SKM-1 treated with dmso at 0.1 percent for 144 hours (cell line): ENCODE results near the gene FBXL12.
"Not testable (repeated sequence)": the region's sequence is repeated elsewhere in the genome, so short reads cannot be mapped to it uniquely, and the experiment has no call there.

Experiments used
- DNase-seq: peaks from one replicate; lab custom pipeline; 2025; ENCODE audit not compliant: unreplicated experiment; lab: John Stamatoyannopoulos, UW

Gene FBXL12

GRCh38 chr19:9793071-9793591 is 25.7 kb downstream of the FBXL12 start:
- DNase-seq = peak; percentile 33

GRCh38 chr19:9792206-9793070 is 26.4 kb downstream of the FBXL12 start:
- DNase-seq = peak; percentile 88

GRCh38 chr19:9791552-9792205 is 27.2 kb downstream of the FBXL12 start:
- DNase-seq = peak; percentile 83

- DNase-seq = not testable (repeated sequence)
Observed at GRCh38 chr19:9791073-9791367, 27.9 kb downstream of the FBXL12 start.

- DNase-seq = not testable (repeated sequence)
Observed at GRCh38 chr19:9789579-9789978, 29.3 kb downstream of the FBXL12 start.

GRCh38 chr19:9789066-9789465 is 29.8 kb downstream of the FBXL12 start:
- no peak for DNase-seq

- not testable (repeated sequence) for DNase-seq
Observed at GRCh38 chr19:9788604-9789003, 30.3 kb downstream of the FBXL12 start.

- no peak for DNase-seq
Observed at GRCh38 chr19:9786819-9787218, 32.1 kb downstream of the FBXL12 start.

GRCh38 chr19:9786342-9786741 is 32.5 kb downstream of the FBXL12 start:
- no peak for DNase-seq

GRCh38 chr19:9785367-9786331 is 33.2 kb downstream of the FBXL12 start:
- DNase-seq = peak; percentile 94

GRCh38 chr19:9784163-9784496 is 34.7 kb downstream of the FBXL12 start:
- DNase-seq = not testable (repeated sequence)

GRCh38 chr19:9782338-9782737 is 36.5 kb downstream of the FBXL12 start:
- DNase-seq = no peak

- peak; percentile 97 for DNase-seq
Observed at GRCh38 chr19:9768175-9769112, 50.4 kb downstream of the FBXL12 start, which contains the start of gene ZNF846. Gene ZNF846 (minus strand): TSS chr19:9768738. CDS start chr19:9764950, 3,788 bp downstream.
